IPS-18c (cell line): ENCODE data around the gene IL25.
"Not testable (repeated sequence)": the region's sequence is repeated elsewhere in the genome, so short reads cannot be mapped to it uniquely, and the experiment has no call there.

Experiments
- H3K4me3 ChIP-seq: 2 replicates; pipeline ENCODE4 v1.7.0; 2013; ENCODE audit warnings: low read depth, mild to moderate bottlenecking, low read length, moderate library complexity; ENCODE audit not compliant: insufficient read depth
- H3K9me3 ChIP-seq: one replicate; pipeline ENCODE4 v1.6.1; 2013; ENCODE audit warnings: mild to moderate bottlenecking, low read length, moderate library complexity; ENCODE audit not compliant: control insufficient read depth, insufficient read depth

IL25 gene

DNA sequence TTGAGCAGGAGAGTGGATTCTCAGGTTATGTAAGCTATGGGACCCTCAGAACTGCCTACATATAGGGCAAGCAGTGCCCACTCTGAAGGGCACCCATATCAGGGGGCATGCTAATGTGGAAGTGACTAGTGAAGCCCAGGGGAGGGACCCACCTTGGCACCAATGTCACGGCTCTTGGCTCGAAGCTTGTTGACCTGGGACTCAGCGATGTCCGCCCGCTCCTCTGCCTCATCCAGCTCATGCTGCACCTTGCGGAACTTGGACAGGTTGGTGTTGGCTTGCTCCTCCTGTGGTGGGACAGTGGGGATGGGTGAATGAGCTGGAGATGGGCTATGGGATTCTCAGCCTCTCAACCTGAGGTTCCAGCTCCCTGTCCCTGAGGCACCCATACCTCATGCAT, 9.7 kb downstream of the IL25 start:
- H3K4me3 ChIP-seq, result no peak overlapping the region
- H3K9me3 ChIP-seq, result no peaks in the 10 kb centered on the region

DNA sequence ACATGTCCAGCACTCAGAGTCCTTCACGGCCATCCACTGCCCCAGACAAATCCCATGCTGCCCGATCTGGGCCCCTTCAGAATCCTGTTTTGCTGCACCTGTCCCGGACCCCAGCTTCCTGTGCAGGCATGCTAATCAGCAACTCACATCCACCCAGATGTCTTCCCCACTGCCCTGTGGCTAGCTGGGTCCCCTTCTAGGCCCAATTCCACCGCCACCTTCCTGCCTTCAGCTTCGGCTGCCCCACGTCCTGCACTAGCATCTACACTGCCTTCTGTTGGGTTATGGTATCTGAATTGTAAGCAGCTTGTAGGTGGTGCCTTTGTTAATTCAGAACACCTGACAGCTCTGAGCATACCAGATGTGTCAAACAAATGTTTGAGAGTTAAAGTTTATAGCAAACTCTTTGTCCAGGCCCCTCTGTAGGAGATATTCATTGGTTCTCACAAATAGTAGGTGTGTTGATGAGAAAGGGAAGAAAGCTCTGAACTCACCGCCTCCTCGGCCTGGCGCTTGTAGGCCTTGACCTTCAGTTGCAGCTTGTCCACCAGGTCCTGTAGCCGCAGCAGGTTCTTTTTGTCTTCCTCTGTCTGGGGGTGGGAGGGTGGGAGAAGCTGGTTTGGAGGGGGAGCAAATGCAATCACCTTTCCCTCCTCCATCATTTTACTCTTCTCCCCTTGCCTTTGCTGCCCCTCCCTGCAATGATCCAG, 10.3 kb downstream of the IL25 start:
- Histone ChIP-seq H3K9me3 (no peaks in the 10 kb centered on the region), H3K4me3 (no peak overlapping the region)

DNA sequence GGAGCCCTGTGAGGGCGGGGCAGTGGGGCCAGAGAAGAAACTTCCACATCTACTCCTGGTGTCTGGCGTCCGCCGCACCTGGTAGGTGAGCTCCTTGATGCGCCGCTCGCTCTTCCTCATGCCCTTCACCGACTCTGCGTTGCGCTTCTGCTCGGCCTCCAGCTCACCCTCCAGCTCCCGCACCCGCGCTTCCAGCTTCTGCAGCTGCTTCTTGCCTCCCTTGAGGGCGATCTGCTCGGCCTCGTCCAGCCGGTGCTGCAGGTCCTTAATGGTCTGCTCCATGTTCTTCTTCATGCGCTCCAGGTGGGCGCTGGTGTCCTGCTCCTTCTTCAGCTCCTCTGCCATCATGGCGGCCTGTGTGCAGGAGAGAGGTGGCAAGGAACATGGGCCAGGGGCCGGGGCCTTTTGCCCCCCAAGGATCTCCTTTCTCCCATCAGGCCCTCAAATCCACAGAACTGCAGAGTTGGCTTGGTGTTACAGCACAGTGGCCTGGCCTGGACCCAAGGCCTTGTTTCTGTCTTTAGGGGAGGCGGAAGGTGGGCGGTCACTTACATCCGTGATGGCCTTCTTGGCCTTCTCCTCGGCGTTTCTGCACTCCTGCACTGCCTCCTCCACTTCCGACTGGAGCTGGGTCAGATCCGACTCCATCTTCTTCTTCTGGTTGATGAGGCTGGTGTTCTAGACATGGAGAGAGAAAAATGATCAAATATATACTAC, 11.9 kb downstream of the IL25 start:
- H3K4me3 ChIP-seq, result no peak overlapping the region

DNA sequence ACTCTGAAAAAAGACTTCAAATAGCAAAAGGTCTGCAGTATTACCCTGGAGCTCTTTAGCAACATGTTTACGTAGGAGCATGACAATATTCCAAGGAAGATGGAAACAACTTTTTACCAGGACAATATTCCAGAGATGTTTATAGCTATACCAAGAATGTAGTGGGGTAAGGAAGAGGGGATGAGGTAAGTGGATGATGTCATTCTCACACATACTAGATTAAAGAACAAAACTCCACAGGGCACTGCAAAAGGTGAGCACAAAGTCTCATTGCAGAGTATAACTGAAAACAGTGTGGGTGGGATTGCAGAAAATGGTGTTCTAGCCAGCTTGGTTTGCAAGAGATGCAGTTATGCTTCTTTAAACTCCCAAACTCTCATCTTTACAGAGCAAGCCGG, 12.6 kb downstream of the IL25 start:
- no peaks in the 10 kb centered on the region for H3K9me3 ChIP-seq

More for the DNA sequence above, 11.9 kb downstream of the IL25 start:
- H3K9me3 ChIP-seq, result no peaks in the 10 kb centered on the region

DNA sequence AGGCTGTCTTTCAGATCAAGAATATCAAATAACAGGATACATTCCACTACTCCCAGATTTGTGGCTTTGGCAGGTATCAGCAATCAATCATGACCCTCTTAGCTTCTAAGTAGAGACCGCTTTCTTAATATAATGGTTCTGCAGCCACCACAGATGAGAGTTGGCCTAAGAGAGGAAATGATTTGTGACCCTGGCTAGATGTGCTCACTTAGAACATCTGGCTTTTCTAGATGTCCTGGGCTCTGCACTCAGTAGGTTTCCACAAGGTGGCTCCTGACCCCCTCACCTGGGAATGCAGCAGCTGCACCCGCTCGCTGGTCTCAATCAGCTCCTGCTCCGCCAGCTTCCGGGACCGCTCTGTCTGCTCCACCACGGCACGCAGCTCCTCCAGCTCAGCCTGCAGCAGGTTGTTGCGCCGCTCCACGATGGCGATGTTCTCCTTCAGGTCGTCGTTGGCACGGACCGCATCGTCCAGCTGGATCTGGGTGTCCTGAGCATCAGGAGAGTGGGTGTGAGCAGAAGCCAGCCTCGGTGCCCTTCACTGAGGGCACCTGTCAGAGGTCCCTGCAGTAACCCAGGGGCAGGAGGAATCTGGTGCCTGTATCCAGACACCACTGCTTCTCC, 13.1 kb downstream of the IL25 start:
- no peaks in the 10 kb centered on the region for H3K9me3 ChIP-seq
- no peak overlapping the region for H3K4me3 ChIP-seq

More for the DNA sequence above, 12.6 kb downstream of the IL25 start:
- H3K4me3 ChIP-seq, result no peak overlapping the region

DNA sequence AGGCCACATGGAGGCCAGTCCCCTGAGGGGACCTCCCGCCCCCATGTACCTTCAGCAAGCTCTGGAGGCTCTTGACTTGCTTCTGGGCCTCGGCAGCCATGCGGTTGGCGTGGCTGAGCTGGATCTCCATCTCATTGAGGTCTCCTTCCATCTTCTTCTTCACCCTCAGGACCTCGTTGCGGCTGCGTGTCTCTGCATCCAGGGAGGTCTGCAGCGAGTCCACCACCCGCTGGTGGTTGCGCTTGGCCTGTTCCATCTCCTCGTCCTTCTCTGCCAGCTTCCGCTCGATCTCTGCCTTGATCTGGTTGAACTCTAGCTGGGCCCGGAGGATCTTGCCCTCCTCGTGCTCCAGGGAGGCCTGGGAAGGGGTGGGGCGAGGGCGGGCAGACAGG, 13.7 kb downstream of the IL25 start:
- not testable (repeated sequence) for H3K4me3 ChIP-seq, H3K9me3 ChIP-seq

DNA sequence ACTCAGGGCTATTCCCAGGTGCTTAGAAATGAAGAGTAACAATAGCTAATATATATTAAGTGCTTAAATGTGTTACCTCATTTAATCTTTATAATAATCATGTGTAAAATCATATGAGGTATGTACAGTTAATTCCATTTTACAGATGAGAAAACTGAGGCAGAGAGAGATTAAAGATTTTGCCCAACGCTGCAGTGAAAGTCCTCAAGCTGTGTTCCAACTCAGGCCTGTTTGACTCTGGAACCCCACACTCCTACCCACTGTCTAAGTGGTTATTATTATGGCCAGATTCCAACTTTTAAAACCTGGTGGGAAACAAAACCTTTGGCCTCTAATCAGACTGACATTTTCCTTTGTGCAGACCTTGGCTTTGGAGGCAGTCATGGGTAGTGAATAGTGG, 14.4 kb downstream of the IL25 start:
- no peaks in the 10 kb centered on the region for H3K9me3 ChIP-seq
- no peak overlapping the region for H3K4me3 ChIP-seq

DNA sequence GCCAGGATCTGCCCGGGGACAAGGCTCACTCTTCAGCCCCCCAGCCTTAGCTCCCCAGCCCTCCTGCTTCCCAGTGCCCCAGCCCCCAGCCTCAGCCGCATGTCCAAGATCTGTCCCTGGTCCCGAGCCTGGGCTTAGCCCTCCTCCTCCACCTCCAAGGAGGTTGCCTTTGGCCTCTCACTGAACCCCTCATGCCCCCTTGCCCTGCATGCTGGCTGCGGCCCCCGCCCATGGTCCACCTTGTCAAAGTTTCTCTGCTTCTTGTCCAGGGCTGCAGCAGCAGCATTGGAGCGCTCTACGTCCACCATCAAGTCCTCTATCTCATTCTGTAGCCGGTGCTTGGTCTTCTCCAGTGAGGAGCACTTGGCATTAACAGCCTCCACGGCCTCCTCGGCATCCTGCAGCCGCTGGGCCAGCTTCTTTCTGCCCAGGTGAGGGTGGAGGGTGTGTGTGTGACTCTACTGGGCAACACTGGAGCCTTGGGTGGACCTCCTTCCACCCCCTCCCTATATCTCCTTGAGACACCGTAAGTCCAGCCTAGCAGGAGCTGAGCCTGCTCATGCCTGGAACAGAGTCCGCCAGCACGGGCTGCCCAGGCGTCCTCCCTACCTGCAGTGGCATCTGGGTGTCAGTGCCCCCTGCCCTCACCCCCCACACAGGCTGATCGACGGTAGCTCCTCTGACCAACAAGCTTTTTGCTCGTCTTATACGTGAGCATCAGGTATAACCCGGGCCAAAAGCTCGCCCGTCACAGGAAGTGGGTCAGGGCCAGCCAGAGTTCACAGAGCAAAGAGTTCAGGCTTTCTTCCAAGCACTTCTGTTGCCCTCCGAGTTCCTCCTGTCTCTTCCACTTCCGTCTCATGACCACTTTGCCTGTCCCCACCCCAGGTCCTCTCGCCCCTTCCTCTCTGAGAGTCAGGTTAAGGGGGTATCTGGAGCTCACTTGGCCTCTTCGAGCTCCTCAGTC, 15.6 kb downstream of the IL25 start:
- Histone ChIP-seq H3K9me3 (no peaks in the 10 kb centered on the region), H3K4me3 (no peak overlapping the region)

DNA sequence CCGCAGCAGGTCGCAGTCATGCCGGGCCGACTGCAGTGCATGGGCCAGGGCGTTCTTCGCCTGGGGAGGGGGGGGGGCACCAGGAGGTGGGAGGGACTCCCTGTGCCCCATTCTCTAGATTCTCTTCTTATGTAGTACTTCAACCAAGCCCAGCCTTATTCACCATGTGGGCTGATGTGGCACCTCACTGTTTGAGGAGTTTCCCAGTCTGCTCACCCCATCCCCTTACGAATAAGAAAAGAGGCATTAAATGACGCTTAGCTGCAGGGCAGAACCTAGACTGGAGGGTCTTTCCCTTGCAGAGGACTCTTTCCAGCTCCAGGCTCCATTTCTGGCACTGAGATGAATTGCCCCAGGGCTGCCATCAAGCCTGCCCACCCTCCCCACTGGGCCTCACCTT, 16.4 kb downstream of the IL25 start:
- no peaks in the 10 kb centered on the region for H3K9me3 ChIP-seq
- no peak overlapping the region for H3K4me3 ChIP-seq

DNA sequence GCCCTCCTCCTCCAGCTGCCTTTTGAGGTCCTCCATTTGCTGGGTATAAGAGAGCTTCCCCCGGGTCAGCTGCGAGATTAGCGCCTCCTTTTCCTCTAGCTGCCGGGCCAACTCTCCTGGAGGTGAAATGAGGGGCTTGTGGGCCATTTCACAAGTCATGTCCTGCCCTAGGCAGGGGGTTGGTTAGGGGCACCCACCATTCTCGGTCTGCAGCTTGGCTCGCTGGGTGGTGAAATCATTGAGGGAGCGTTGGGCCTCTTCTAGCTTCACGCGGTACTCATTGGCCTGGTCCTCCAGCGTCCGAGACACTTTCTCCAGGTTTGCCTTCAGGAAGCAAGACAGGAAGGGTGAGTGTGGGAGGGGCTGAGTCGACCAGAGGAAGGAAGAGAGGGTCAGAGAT, 16.8 kb downstream of the IL25 start:
- Histone ChIP-seq H3K9me3 (no peaks in the 10 kb centered on the region), H3K4me3 (no peak overlapping the region)

DNA sequence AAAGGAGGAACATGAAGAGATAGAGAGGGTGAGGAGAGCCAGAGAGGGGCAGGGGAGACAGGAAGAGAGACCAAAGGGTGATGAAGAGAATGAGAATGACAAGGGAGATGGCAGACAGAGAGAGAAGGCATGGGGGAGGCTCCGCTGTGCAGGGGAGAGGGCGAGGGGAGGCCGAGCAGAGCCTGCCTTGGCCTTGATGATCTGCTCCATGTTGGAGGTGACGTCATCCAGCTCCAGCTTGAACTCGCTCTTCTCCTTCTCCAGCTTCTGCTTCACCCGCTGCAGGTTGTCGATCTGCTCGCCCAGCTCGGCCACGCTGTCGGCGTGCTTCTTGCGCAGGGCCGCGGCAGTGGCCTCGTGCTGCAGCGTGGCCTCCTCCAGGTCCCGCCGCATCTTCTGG, 17.3 kb downstream of the IL25 start:
- not testable (repeated sequence) for H3K9me3 ChIP-seq, H3K4me3 ChIP-seq

DNA sequence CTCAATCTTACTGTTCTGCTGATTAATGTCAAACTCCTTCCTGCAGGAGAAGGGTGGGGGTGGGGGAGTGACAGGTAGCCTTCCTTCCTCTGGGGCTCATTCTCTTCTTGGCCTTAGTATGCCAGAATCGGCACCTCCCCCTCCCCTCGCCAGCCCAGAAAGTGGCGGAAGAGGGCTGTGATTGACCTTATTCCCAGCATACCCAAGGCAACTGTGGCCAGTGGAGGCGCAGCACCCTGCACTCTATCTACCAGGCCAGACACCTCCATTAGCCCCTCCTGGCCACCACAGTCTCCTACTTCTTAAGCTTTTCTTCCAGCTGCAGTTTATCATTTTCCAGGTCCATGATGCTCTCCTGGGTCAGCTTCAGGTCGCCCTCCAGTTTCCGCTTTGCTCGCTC, 20.0 kb downstream of the IL25 start:
- Histone ChIP-seq H3K4me3 (no peak overlapping the region), H3K9me3 (no peaks in the 10 kb centered on the region)

DNA sequence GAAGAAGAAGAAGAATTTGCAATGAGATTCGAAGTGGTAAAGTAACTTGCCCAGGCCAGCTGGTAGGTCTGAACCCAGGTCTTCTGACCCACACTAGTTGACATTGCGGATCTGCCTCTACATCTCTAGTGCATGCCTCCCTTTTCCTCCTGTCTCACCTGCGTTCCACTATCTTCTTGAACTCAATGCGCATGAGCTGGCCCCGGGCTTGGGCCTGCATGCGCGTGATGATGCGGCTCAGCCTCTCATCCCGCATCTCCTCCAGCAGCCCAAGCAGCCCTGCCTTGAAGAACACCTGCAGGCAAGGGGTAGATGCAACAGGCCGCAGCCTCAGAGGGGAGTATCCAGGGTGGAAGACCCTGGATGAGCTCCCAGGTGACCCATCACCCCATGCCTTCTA, 23.5 kb downstream of the IL25 start:
- Histone ChIP-seq H3K9me3 (no peaks in the 10 kb centered on the region), H3K4me3 (no peak overlapping the region)

DNA sequence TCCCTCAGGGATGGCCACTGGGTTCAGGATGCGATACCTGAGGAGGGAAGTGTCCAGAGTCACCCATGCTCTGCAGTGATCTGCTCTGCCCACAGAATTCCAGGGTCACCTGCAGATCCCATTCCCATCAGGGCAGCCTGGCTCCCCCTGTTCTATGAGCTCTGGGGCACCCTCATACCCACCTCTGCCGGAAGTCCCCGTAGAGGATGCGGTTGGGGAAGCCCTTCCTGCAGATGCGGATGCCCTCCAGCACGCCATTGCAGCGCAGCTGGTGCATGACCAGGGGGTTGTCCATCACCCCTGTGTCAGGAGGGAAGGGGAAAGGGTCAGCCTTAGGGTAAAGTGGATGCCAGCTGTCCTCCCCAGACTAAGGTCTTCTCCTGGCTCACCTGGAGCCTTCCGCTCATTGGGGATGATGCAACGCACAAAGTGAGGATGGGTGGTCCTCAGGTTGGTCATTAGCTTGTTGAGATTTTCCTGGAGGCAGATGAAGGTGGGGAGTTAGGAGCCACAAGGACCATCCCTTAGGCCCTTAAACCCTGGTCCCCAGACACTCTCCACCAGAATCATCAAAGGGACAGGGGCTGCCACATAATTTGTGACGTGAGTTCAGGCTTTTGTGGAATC, 24.3 kb downstream of the IL25 start:
- H3K9me3 ChIP-seq, result no peaks in the 10 kb centered on the region
- H3K4me3 ChIP-seq, result no peak overlapping the region

DNA sequence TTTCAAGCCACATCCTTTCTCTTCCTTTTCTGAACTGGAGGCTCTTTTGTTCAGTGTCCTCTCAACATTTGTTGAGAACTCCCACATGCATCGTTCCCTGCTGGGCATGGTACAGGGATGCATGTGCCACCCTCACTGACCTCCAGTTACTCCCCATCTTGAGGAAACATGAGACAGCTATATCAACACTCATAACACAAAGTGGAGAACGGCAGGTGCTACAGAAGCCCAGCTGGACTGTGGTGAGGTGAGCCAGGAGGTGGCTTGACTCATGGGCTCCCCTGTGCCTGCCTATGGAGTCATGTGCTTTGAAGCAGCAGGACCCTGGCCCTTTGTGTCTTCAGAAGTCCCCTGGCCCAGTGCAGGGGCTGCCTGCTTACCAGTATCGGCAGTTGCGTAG, 25.7 kb downstream of the IL25 start:
- Histone ChIP-seq H3K4me3 (no peak overlapping the region), H3K9me3 (no peaks in the 10 kb centered on the region)

DNA sequence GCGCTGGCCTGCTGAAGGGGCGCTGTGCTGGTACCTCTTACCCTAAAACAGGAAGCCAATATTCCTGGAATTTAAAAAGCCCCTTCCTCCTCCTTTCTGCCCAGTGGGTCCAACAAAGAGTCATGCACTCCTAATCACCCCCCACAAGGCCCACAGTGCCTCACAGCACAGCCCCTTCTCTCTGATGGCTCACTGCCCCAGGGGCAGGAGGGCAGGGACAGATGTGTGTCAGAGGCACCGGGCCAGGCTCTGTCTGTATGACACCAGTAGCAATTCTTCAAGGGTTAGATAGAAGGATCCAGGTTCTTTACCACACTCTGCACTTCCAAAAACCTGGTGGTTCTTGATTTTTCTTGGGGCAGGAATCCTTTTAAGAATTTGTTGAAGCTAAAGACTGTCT, 26.5 kb downstream of the IL25 start:
- Histone ChIP-seq H3K9me3 (no peaks in the 10 kb centered on the region), H3K4me3 (no peak overlapping the region)

DNA sequence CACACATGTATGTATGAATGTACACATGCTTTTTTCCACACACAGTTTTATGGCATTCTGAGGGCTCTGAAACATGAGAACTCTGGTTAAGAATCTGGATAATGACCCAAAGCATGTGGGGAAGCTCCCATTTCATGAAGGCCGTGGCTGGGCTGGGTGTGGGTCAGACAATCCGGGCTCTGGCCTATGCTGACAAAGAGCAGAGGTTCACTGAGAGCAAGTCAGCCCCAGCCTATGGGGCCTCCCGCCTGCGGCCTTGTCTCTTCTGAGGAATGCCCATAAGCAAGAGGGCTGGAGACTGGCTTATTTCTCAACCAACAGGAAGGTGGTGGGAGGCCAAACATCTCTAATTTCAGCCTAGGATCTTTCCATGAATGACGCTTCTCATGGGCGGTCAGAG, 27.0 kb downstream of the IL25 start:
- no peak overlapping the region for H3K4me3 ChIP-seq
- no peaks in the 10 kb centered on the region for H3K9me3 ChIP-seq
